ENCODE results near the gene CDC42BPB.
A peak's percentile ranks its signal among the peaks of the same experiment; 100 is the strongest.
"Not testable (repeated sequence)": the region's sequence is repeated elsewhere in the genome, so short reads cannot be mapped to it uniquely, and the experiment has no call there.

CDC42BPB gene

GRCh38 chr14:103073367-103073875 lies 16.1 kb upstream of the CDC42BPB start:
- DNase-seq, result no peak

- DNase-seq, result no peak
Measured at GRCh38 chr14:103072595-103073366, 15.4 kb upstream of the CDC42BPB start.

- DNase-seq, result no peak
Measured at GRCh38 chr14:103071544-103072251, 14.3 kb upstream of the CDC42BPB start.

- DNase-seq, result no peak
Measured at GRCh38 chr14:103070971-103071542, 13.7 kb upstream of the CDC42BPB start.

GRCh38 chr14:103070263-103070885 lies 13.0 kb upstream of the CDC42BPB start:
- no peak for DNase-seq

- no peak for DNase-seq
Measured at GRCh38 chr14:103068351-103069073, 11.2 kb upstream of the CDC42BPB start.

- no peak for DNase-seq
Measured at GRCh38 chr14:103067231-103067954, 10.0 kb upstream of the CDC42BPB start.

- no peak for DNase-seq
Measured at GRCh38 chr14:103066399-103066798, 9.1 kb upstream of the CDC42BPB start.

- no peak for DNase-seq
Measured at GRCh38 chr14:103065861-103066260, 8.5 kb upstream of the CDC42BPB start.

- no peak for DNase-seq
Measured at GRCh38 chr14:103064978-103065377, 7.6 kb upstream of the CDC42BPB start.

GRCh38 chr14:103064436-103064835 lies 7.1 kb upstream of the CDC42BPB start:
- DNase-seq, result no peak

GRCh38 chr14:103061482-103061976 lies 4.2 kb upstream of the CDC42BPB start:
- no peak for DNase-seq

GRCh38 chr14:103059556-103059955 lies 2.2 kb upstream of the CDC42BPB start:
- DNase-seq, result no peak

- no peak for DNase-seq
Measured at GRCh38 chr14:103058164-103059055, 1.1 kb upstream of the CDC42BPB start.

- peak; percentile 40 for DNase-seq
Measured at GRCh38 chr14:103057028-103057371, 349 bp downstream of the CDC42BPB start.

- peak; percentile 52 for DNase-seq
Measured at GRCh38 chr14:103056322-103057027, 874 bp downstream of the CDC42BPB start.

- DNase-seq, result no peak
Measured at GRCh38 chr14:103055695-103056094, 1.7 kb downstream of the CDC42BPB start.

GRCh38 chr14:103052407-103052806 lies 4.9 kb downstream of the CDC42BPB start:
- peak; percentile 75 for DNase-seq

- DNase-seq, result no peak
Measured at GRCh38 chr14:103050935-103051334, 6.4 kb downstream of the CDC42BPB start.

GRCh38 chr14:103047453-103047852 lies 9.9 kb downstream of the CDC42BPB start:
- DNase-seq, result not testable (repeated sequence)

Data from hematopoietic multipotent progenitor cell treated with erythropoietin and hydrocortisone succinate and interleukin-3 and kit ligand, for 4 days (in vitro differentiated cells).